GM23248 (cell line): ENCODE results near the gene FAM241B. TPM values are rescaled to one million over a fixed set of nuclear protein-coding genes. Genes with fewer than 3 reads are reported as not detected.

Source experiments
- DNase-seq: peaks from one replicate; pipeline ENCODE4 v3.0.0-alpha.2; 2015
- H2AFZ ChIP-seq: fragments of 200-600 bp; sonication (generic); 2 replicates; pipeline ENCODE4 v1.6.1; 2016; ENCODE audit warnings: antibody characterized with exemption
- H3F3A ChIP-seq: fragments of 200-600 bp; sonication (generic); 2 replicates; pipeline ENCODE4 v1.6.1; 2016; ENCODE audit warnings: mild to moderate bottlenecking, antibody characterized with exemption, mixed run types; ENCODE audit not compliant: insufficient read depth
- H3K27ac ChIP-seq: fragments of 200-600 bp; sonication (generic); 2 replicates; pipeline ENCODE4 v1.5.1; 2016; ENCODE audit warnings: mild to moderate bottlenecking
- H3K27me3 ChIP-seq: fragments of 200-600 bp; sonication (generic); replicated peaks from 2 replicates; pipeline ENCODE4 v1.6.1; 2016; ENCODE audit warnings: mild to moderate bottlenecking; ENCODE audit not compliant: insufficient read depth
- H3K36me3 ChIP-seq: fragments of 200-600 bp; sonication (generic); 2 replicates; pipeline ENCODE4 v1.6.1; 2016; ENCODE audit warnings: low read depth, mild to moderate bottlenecking
- H3K4me1 ChIP-seq: fragments of 200-600 bp; sonication (generic); 2 replicates; pipeline ENCODE4 v1.6.1; 2016; ENCODE audit warnings: mild to moderate bottlenecking; ENCODE audit not compliant: insufficient read depth
- H3K4me2 ChIP-seq: fragments of 200-600 bp; sonication (generic); one replicate; pipeline ENCODE4 v1.6.1; 2016; ENCODE audit warnings: mild to moderate bottlenecking; ENCODE audit not compliant: unreplicated experiment
- H3K4me3 ChIP-seq: fragments of 200-600 bp; sonication (generic); 2 replicates; pipeline ENCODE4 v1.5.1; 2016; ENCODE audit warnings: mild to moderate bottlenecking
- H3K79me2 ChIP-seq: fragments of 200-600 bp; sonication (generic); 2 replicates; pipeline ENCODE4 v1.6.1; 2016; ENCODE audit warnings: mild to moderate bottlenecking; ENCODE audit not compliant: insufficient read depth
- H3K9ac ChIP-seq: fragments of 200-600 bp; sonication (generic); 2 replicates; pipeline ENCODE4 v1.6.1; 2016; ENCODE audit warnings: mild to moderate bottlenecking
- H3K9me2 ChIP-seq: fragments of 200-600 bp; sonication (generic); 2 replicates; pipeline ENCODE4 v1.6.1; 2016; ENCODE audit warnings: mixed run types, mild to moderate bottlenecking, moderate library complexity; ENCODE audit not compliant: insufficient read depth
- H3K9me3 ChIP-seq: fragments of 200-600 bp; sonication (generic); one replicate; pipeline ENCODE4 v1.6.1; 2017; ENCODE audit warnings: low read depth
- H4K20me1 ChIP-seq: fragments of 200-600 bp; sonication (generic); 2 replicates; pipeline ENCODE4 v1.6.0; 2016; ENCODE audit not compliant: insufficient read depth
- EZH2 ChIP-seq: fragments of 200-600 bp; sonication (generic); IDR thresholded peaks from 2 replicates; pipeline ENCODE4 v1.6.1; 2018; ENCODE audit warnings: antibody characterized with exemption, mild to moderate bottlenecking; ENCODE audit not compliant: insufficient read depth, poor library complexity, severe bottlenecking
- EZH2phosphoT487 ChIP-seq: fragments of 200-600 bp; sonication (generic); IDR thresholded peaks from 2 replicates; pipeline ENCODE4 v1.6.1; 2018; ENCODE audit warnings: antibody characterized with exemption, moderate library complexity, mild to moderate bottlenecking, low read depth; ENCODE audit not compliant: insufficient read depth
- WGBS, 2 experiments: methylation state at CpG; one replicate each; pipeline ENCODE4 v1.1.6; 2015 to 2017; ENCODE audit warnings: low lambda C conversion rate in 2 of 2, low coverage in 1 of 2; ENCODE audit errors: missing lambda C conversion rate in 2 of 2; 5-methylcytosine and 5-hydroxymethylcytosine counted together
- in situ Hi-C: fragments of 300-500 bp; cut with MboI; formaldehyde crosslinking; loops from 2 replicates; pipeline ENCODE4 v1.15.0; 2020
- polyA plus RNA-seq: library from polyadenylated mRNA; unstranded; fragments of >200 nt; fragmentation: Nextera tagmentation; extraction: Ambion mirVana; gene quantifications from 2 replicates; pipeline ENCODE4 v1.2.1, GENCODE V29; 2016
- total RNA-seq: library from RNA; depleted of rRNA; stranded (reverse); fragments of >200 nt; shearing (Covaris generic); gene quantifications from 2 replicates; pipeline ENCODE4 v1.2.3, GENCODE V29; 2014

FAM241B gene
- total and polyA plus RNA-seq, 2 experiments from 2014 or later, result 0.18 TPM; not detected in 1

GRCh38 chr10:69656742-69657269 lies 26.8 kb downstream of the FAM241B start:
- no peak overlapping the region for H3K4me3 ChIP-seq
- H3K4me2 ChIP-seq, result no peak overlapping the region
- H3K9me2 ChIP-seq, result no peaks in the 10 kb centered on the region
- H3K9ac ChIP-seq, result no peak overlapping the region
- H2AFZ ChIP-seq, result no peak overlapping the region
- H3K4me1 ChIP-seq, result no peaks in the 10 kb centered on the region
- H3K79me2 ChIP-seq, result no peaks in the 10 kb centered on the region
- WGBS, 2 experiments, result 9 to 10% methylated on average over 5 of the region's 5 CpGs
- H3K27ac ChIP-seq, result no peak overlapping the region
- peaks cover 72% of the 10 kb centered on the region for H3K27me3 ChIP-seq
- TF ChIP-seq EZH2phosphoT487 (no peak), EZH2 (no peak)
- H4K20me1 ChIP-seq, result no peaks in the 10 kb centered on the region
- DNase-seq, result no peak
- no peaks in the 10 kb centered on the region for H3K9me3 ChIP-seq
- no peaks in the 10 kb centered on the region for H3F3A ChIP-seq
- no peaks in the 10 kb centered on the region for H3K36me3 ChIP-seq
- in situ Hi-C loops, result no loop called here

GRCh38 chr10:69657430-69657829 lies 27.4 kb downstream of the FAM241B start:
- no peak for TF ChIP-seq EZH2phosphoT487
- TF ChIP-seq EZH2, result no peak
- in situ Hi-C loops, result no loop called here
- no peaks in the 10 kb centered on the region for H3K9me3 ChIP-seq

GRCh38 chr10:69657866-69658265 lies 27.8 kb downstream of the FAM241B start:
- no peaks in the 10 kb centered on the region for H3K36me3 ChIP-seq
- no peak overlapping the region for H3K4me3 ChIP-seq
- TF ChIP-seq EZH2 (no peak), EZH2phosphoT487 (no peak)
- WGBS, 2 experiments, result 61 to 67% methylated on average over 10 of the region's 10 CpGs
- H3K27ac ChIP-seq, result no peak overlapping the region
- H3K4me1 ChIP-seq, result no peaks in the 10 kb centered on the region
- no peak for DNase-seq
- no peaks in the 10 kb centered on the region for H3K9me2 ChIP-seq
- H3K9ac ChIP-seq, result no peak overlapping the region
- in situ Hi-C loops, result no loop called here
- peaks cover 78% of the 10 kb centered on the region for H3K27me3 ChIP-seq
- no peak overlapping the region for H2AFZ ChIP-seq
- H3K4me2 ChIP-seq, result no peak overlapping the region
- H4K20me1 ChIP-seq, result no peaks in the 10 kb centered on the region
- H3K9me3 ChIP-seq, result no peaks in the 10 kb centered on the region
- no peaks in the 10 kb centered on the region for H3F3A ChIP-seq
- no peaks in the 10 kb centered on the region for H3K79me2 ChIP-seq

More at GRCh38 chr10:69657430-69657829, 27.4 kb downstream of the FAM241B start:
- Histone ChIP-seq H4K20me1 (no peaks in the 10 kb centered on the region), H3K9ac (no peak overlapping the region), H3F3A (no peaks in the 10 kb centered on the region), H3K79me2 (no peaks in the 10 kb centered on the region), H3K4me1 (no peaks in the 10 kb centered on the region), H3K4me2 (no peak overlapping the region), H3K27me3 (peaks cover 75% of the 10 kb centered on the region), H2AFZ (no peak overlapping the region), H3K36me3 (no peaks in the 10 kb centered on the region), H3K27ac (no peak overlapping the region), H3K4me3 (no peak overlapping the region), H3K9me2 (no peaks in the 10 kb centered on the region)
- peak; percentile 31 for DNase-seq
- 12 to 18% methylated on average over 8 of the region's 8 CpGs for WGBS, 2 experiments

- H2AFZ ChIP-seq, result no peak overlapping the region
- 24 to 29% methylated on average over 13 of the region's 13 CpGs for WGBS, 2 experiments
- no peak overlapping the region for H3K4me2 ChIP-seq
- no peaks in the 10 kb centered on the region for H3F3A ChIP-seq
- DNase-seq, result no peak
- peaks cover 88% of the 10 kb centered on the region for H3K27me3 ChIP-seq
- no peak overlapping the region for H3K27ac ChIP-seq
- no peaks in the 10 kb centered on the region for H3K9me2 ChIP-seq
- no peak overlapping the region for H3K9ac ChIP-seq
- in situ Hi-C loops, result no loop called here
- H3K4me1 ChIP-seq, result no peaks in the 10 kb centered on the region
- no peaks in the 10 kb centered on the region for H4K20me1 ChIP-seq
- TF ChIP-seq EZH2phosphoT487, result no peak
- TF ChIP-seq EZH2, result no peak
- H3K79me2 ChIP-seq, result no peaks in the 10 kb centered on the region
- no peaks in the 10 kb centered on the region for H3K9me3 ChIP-seq
- no peaks in the 10 kb centered on the region for H3K36me3 ChIP-seq
- H3K4me3 ChIP-seq, result no peak overlapping the region
Observed at GRCh38 chr10:69659241-69660038, 29.4 kb downstream of the FAM241B start.
